NB4 (cell line): ENCODE data around the gene C1QTNF6.

Experiments used
- CTCF ChIP-seq: IDR thresholded peaks from one replicate; pipeline ENCODE4 v1.5.1; 2012; ENCODE audit warnings: low read depth, low read length
- MAX ChIP-seq: IDR thresholded peaks from 2 replicates; pipeline ENCODE4 v1.6.1; 2011; ENCODE audit warnings: low read depth, low read length
- POLR2A ChIP-seq: IDR thresholded peaks from 2 replicates; pipeline ENCODE4 v1.6.1; 2011; ENCODE audit warnings: mild to moderate bottlenecking; ENCODE audit not compliant: insufficient read length; ENCODE audit errors: extremely low read depth

DNA sequence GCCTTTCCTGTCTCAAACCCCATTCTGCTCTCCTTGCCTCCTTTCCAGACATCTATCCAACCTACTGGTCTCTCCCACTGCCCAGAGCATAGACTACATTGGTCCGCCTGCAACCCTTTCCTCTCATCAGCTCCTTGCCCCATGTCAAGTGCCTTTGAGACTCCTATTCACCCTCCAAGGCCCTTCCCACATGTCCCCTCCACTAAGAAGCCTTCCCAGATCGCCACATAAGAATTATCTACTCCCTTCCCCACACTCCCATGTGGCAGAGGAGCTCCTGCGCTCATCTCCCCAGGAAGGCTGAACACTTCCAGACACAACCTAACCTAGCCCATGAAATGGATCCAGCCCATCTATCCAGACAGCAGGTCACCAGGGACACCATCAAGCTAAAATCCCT, 10.3 kb downstream of the C1QTNF6 start:
- TF ChIP-seq CTCF (no peak), POLR2A (no peak), MAX (no peak)
